Gastroesophageal sphincter (tissue), 4 donors: ENCODE data around the gene NDOR1. TPM values are rescaled to one million over a fixed set of nuclear protein-coding genes. Genes with fewer than 3 reads are reported as not detected.

Experiments
- ATAC-seq: fragments of 150-250 bp; one replicate; pipeline ENCODE4 v1.9.1; 2016; ENCODE audit warnings: mild to moderate bottlenecking, moderate library complexity
- H3K27ac ChIP-seq, 4 donors: fragments of 200-600 bp; sonication (generic) in 3 of 4; 1 replicate in 3 of 4; 2 replicates in 1 of 4; pipeline ENCODE4 v1.5.1; 2016 to 2019
- H3K27me3 ChIP-seq: fragments of 200-600 bp; sonication (generic); one replicate; pipeline ENCODE4 v1.5.1; 2019
- H3K36me3 ChIP-seq, 2 donors: fragments of 200-600 bp; sonication (generic); one replicate each; pipeline ENCODE4 v1.5.1; 2019; ENCODE audit warnings: control low read depth in 1 of 2
- H3K4me1 ChIP-seq, 3 donors: fragments of 200-600 bp; sonication (generic); 1 replicate in 2 of 3; 2 replicates in 1 of 3; pipeline ENCODE4 v1.5.1; 2016 to 2019; ENCODE audit warnings: control low read depth in 2 of 3
- H3K4me3 ChIP-seq, 2 donors: fragments of 200-600 bp; sonication (generic); one replicate each; pipeline ENCODE4 v1.5.1; 2019; ENCODE audit warnings: mild to moderate bottlenecking in 1 of 2, moderate library complexity in 1 of 2
- H3K9me3 ChIP-seq, 3 donors: fragments of 200-600 bp; sonication (generic); one replicate each; pipeline ENCODE4 v1.5.1; 2017 to 2019; ENCODE audit warnings: control low read depth in 2 of 3
- EP300 ChIP-seq: sonication (generic); formaldehyde crosslinking; IDR thresholded peaks from one replicate; pipeline ENCODE4 v1.6.1; 2017; ENCODE audit warnings: antibody characterized with exemption, mild to moderate bottlenecking
- POLR2A ChIP-seq, 2 donors: fragments of 450-650 bp; IDR thresholded peaks; one replicate each; pipeline ENCODE4 v1.6.1; 2017; ENCODE audit warnings: antibody characterized with exemption in 2 of 2, mild to moderate bottlenecking in 2 of 2, moderate library complexity in 1 of 2
- POLR2AphosphoS5 ChIP-seq: sonication (generic); formaldehyde crosslinking; IDR thresholded peaks from one replicate; pipeline ENCODE4 v1.6.1; 2017; ENCODE audit warnings: antibody characterized with exemption
- WGBS, 2 donors: methylation state at CpG; one replicate each; pipeline ENCODE4 v1.1.5; 2018; ENCODE audit warnings: low coverage in 1 of 2; 5-methylcytosine and 5-hydroxymethylcytosine counted together
- total RNA-seq, 4 donors: library from RNA; depleted of rRNA; stranded (reverse); fragments of >200 nt; gene quantifications; one replicate each; pipeline ENCODE4 v1.1.0, GENCODE V29; 2016
- TF ChIP-seq, protein P1 (sequence below), 4 experiments: fragments of 200-600 bp in 2 of 4; fragments of 450-650 bp in 2 of 4; sonication (generic) in 1 of 4; IDR thresholded peaks; one replicate each; pipeline ENCODE4 v1.5.1; 2017 to 2019; ENCODE audit warnings: antibody characterized with exemption in 4 of 4, mild to moderate bottlenecking in 2 of 4, moderate library complexity in 2 of 4

Gene NDOR1
- total RNA-seq, 4 donors from 2014 or later, result 4.6 to 9.8 (median 7.6) TPM

DNA sequence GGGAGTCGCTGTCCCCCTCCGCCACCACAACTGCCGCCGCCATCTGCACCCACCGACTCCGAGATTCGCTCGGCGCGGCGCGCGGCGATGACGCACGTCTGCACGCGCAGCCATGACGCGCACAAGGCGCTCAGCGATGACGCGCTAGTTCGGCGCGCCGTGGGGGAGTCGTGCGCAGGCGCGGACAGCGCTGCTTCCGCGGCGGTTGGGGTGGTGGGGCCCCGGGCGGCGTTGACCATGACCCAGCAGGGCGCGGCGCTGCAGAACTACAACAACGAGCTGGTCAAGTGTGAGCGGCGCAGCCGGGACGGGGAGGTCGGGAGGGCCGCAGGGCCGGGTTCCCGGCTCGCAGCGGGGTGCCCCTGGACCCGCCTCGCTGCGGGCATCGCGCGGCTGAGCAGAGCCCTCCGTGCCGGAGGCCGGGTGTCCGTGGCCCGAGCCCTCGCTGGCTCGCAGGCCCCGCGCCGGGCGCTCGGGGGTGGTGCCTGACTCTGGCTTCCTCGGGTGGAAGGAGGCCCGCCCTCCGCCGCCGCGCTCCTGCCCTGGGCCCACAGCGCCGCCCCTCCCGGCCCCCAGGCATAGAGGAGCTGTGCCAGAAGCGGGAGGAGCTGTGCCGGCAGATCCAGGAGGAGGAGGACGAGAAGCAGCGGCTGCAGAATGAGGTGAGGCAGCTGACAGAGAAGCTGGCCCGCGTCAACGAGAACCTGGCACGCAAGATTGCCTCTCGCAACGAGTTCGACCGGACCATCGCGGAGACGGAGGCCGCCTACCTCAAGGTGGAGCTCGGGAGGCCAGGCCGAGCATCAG lies 16.8 kb upstream of the NDOR1 start, which contains the start of the genes ANAPC2 and SSNA1:
TSS of gene ANAPC2 (minus strand) at position 71 of the 807 bp plus-strand sequence. CDS start at position 43, 28 bp downstream.
TSS of gene SSNA1 (plus strand) at position 187 of the 807 bp plus-strand sequence. CDS start at position 238, 51 bp downstream.
- H3K36me3 ChIP-seq, result peaks cover 0 to 55% of the 10 kb centered on the region in 2 donors
- peak within 1 kb of the TSS; percentile 63 to 75 for H3K4me3 ChIP-seq
- peak within 1 kb of the TSS; percentile 75 to 99 (median 98) for H3K27ac ChIP-seq
- peaks cover 6 to 71% (median 36%) of the 10 kb centered on the region in 3 donors for H3K4me1 ChIP-seq
- no peaks in the 10 kb centered on the region for H3K27me3 ChIP-seq
- no CpG with 5 or more reads among the region's 98 CpGs for WGBS, 2 donors
- no peaks in the 10 kb centered on the region for H3K9me3 ChIP-seq
- peak; percentile 93 for ATAC-seq
- TF ChIP-seq, protein P1, sequence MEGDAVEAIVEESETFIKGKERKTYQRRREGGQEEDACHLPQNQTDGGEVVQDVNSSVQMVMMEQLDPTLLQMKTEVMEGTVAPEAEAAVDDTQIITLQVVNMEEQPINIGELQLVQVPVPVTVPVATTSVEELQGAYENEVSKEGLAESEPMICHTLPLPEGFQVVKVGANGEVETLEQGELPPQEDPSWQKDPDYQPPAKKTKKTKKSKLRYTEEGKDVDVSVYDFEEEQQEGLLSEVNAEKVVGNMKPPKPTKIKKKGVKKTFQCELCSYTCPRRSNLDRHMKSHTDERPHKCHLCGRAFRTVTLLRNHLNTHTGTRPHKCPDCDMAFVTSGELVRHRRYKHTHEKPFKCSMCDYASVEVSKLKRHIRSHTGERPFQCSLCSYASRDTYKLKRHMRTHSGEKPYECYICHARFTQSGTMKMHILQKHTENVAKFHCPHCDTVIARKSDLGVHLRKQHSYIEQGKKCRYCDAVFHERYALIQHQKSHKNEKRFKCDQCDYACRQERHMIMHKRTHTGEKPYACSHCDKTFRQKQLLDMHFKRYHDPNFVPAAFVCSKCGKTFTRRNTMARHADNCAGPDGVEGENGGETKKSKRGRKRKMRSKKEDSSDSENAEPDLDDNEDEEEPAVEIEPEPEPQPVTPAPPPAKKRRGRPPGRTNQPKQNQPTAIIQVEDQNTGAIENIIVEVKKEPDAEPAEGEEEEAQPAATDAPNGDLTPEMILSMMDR (IDR thresholded peaks at IDR 0.05), result peak in 3 of 4 experiments; percentile 15 to 42 (median 16)
- TF ChIP-seq POLR2A (IDR thresholded peaks at IDR 0.05) (peak; percentile 92 to 95), POLR2AphosphoS5 (peak; percentile 95), EP300 (no peak)

DNA sequence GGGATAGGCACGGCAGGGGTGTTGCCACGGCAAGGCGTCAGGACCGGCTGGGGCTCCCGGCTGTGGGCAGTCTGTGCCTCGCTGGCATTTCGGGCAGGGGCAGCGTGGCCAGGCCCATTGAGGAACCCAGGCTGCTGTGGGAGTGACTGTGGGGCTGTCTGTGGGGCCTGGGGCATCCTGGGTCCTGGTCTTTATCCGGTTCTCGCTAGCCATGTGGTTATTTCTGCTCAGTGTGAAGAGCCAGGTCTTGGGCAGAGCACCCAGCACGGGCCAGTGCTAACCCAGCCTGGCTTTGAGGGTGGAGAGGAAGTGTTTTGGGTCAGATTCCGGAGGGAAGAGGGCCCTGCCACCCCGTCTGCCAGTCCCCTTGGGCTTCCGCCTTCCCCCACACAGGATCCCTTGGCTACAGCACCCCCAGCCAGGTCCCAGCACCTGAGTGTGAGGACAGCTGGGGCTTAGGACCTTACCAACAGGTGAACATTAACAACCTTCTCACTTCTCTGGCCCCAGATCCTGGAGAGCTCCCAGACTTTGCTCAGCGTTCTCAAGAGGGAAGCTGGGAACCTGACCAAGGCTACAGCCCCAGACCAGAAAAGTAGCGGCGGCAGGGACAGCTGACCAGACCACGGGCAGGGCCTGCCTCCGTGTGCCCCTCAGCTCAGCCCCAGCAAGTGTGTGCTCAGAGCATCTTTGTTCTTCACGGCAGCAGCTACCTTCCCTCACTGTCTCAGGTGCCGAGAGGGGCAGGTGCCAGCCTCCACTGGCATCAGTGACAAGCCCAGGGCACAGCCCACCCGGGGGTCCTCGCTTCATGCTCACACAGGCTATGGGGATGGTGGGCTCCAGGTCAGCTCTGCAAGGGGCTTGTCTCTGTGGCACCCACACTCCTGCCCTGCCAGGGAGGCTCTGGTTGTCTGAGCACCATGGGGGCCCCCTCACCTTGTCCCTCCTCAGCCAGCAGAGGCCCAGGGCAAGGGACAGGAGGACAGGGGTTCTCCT lies 15.9 kb upstream of the NDOR1 start:
- H3K36me3 ChIP-seq, result peaks cover 0 to 46% of the 10 kb centered on the region in 2 donors
- peak overlapping the region; percentile 75 to 99 (median 98) for H3K27ac ChIP-seq
- 42% methylated on average over 5 of the region's 23 CpGs; no CpG with 5 or more reads in 1 of the 2 donors for WGBS, 2 donors
- H3K9me3 ChIP-seq, result no peaks in the 10 kb centered on the region
- H3K4me3 ChIP-seq, result peak overlapping the region; percentile 63 to 75
- H3K4me1 ChIP-seq, result peaks cover 6 to 79% (median 36%) of the 10 kb centered on the region in 3 donors
- ATAC-seq, result no peak
- H3K27me3 ChIP-seq, result no peaks in the 10 kb centered on the region
- no peak for TF ChIP-seq POLR2A (IDR thresholded peaks at IDR 0.05)
- TF ChIP-seq, protein P1 (IDR thresholded peaks at IDR 0.05), result peak in 1 of 4 experiments; percentile 13
- no peak for TF ChIP-seq EP300
- no peak for TF ChIP-seq POLR2AphosphoS5

DNA sequence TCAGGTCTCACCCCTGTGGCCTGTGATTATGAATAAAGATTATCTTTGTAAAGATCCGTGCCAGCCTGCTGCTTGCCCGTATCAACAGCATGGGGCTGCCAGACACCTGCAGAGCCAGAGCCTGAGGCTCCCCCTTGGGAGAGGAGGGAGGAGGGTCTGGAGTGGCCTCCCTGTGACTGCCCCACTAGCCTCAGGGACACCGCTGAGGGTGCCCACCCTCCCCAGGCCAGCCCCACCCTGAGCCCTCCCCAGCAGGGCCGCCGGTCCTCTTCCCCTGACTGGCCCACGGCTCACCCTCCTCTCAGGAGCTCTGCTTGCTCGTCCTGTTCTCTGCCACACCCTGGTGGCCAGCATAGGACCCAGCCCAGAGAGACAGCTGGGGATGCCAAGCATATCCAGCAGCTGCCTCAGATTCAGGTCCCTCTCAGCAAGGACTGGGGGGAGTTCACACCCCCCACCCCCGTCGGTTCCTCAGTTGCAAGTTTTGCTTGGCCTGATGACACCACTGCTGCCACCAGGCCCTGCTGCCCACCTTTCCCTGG lies 15.1 kb upstream of the NDOR1 start:
- no peaks in the 10 kb centered on the region for H3K27me3 ChIP-seq
- 40 to 92% methylated on average over 1 to 2 of the region's 9 CpGs for WGBS, 2 donors
- no peaks in the 10 kb centered on the region for H3K9me3 ChIP-seq
- ATAC-seq, result no peak
- H3K27ac ChIP-seq, result peak overlapping the region in 3 of 4 donors; percentile 97 to 99 (median 99)
- peaks cover 0 to 38% of the 10 kb centered on the region in 2 donors for H3K36me3 ChIP-seq
- TF ChIP-seq EP300, result no peak
- TF ChIP-seq POLR2AphosphoS5, result no peak
- TF ChIP-seq, protein P1 (IDR thresholded peaks at IDR 0.05), result no peak
- no peak for TF ChIP-seq POLR2A (IDR thresholded peaks at IDR 0.05)
- peaks cover 6 to 79% (median 36%) of the 10 kb centered on the region in 3 donors for H3K4me1 ChIP-seq
- no peak overlapping the region for H3K4me3 ChIP-seq

DNA sequence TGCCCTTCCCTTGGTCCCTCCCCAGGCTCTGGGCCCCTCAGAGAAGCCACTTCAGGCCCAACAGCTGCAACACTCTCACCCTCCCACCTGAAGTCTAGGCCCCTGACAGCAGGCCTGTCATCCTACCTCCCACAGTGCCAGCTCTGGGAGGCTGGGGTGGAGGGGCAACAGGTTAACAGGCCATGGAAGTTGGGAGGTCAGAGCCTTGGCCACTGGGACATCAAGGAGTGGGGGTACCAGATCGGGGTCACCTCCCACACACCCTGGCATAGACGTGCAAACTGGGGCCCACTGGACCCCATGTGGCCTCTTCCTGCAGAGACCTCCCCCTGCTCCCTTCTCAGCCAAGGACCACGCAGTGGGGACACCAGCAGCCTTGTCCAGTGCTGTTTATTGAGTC lies 14.3 kb upstream of the NDOR1 start:
- TF ChIP-seq, protein P1 (IDR thresholded peaks at IDR 0.05), result no peak
- no peak for TF ChIP-seq POLR2A (IDR thresholded peaks at IDR 0.05)
- no peak for TF ChIP-seq POLR2AphosphoS5
- TF ChIP-seq EP300, result no peak
- Histone ChIP-seq H3K27me3 (no peaks in the 10 kb centered on the region), H3K27ac (peak overlapping the region in 3 of 4 donors; percentile 16 to 99 (median 97)), H3K4me3 (no peak overlapping the region), H3K4me1 (peaks cover 6 to 79% (median 30%) of the 10 kb centered on the region in 3 donors), H3K36me3 (peaks cover 0 to 29% of the 10 kb centered on the region in 2 donors), H3K9me3 (no peaks in the 10 kb centered on the region)
- no peak for ATAC-seq
- WGBS, 2 donors, result 70% methylated on average over 3 of the region's 3 CpGs; no CpG with 5 or more reads in 1 of the 2 donors
